Measurements from ENCODE around the gene ZBTB45.

The ZBTB45 gene

GRCh38 chr19:58558623-58559274 lies 39.1 kb upstream of the ZBTB45 start:
- peaks cover 17% of the 10 kb centered on the region for H3K4me1 ChIP-seq (ENCODE audit: control insufficient read depth, insufficient read depth, low read length)
- no peaks in the 10 kb centered on the region for H3K9me3 ChIP-seq (ENCODE audit: control insufficient read depth, insufficient read depth, low read depth, low read length)
- CTCF ChIA-PET, result no interaction called here
- H3K36me3 ChIP-seq (ENCODE audit: control insufficient read depth in 2 of 2, insufficient read depth in 1 of 2, low read length in 2 of 2), result peaks cover 9 to 49% of the 10 kb centered on the region in 2 experiments
- POLR2A ChIA-PET, result interaction anchor here (0.6 to 4.0 kb wide), 13 partner anchors 9 to 150 kb away, joined by 3 to 62 read pairs (median 5); partner anchors contain the start of genes MZF1, TRIM28, ZBTB45 and ZNF324B
- H3K27ac ChIP-seq (ENCODE audit: extremely low read depth, low read depth, low read length), result peak overlapping the region; percentile 99
- peak overlapping the region; percentile 89 for H3K4me3 ChIP-seq (ENCODE audit: low read depth, low read length)
- TF ChIP-seq ZNF280D (tag by site-specific recombination; IDR thresholded peaks at IDR 0.05) (no peak), ZNF704 (tag by site-specific recombination; IDR thresholded peaks at IDR 0.05) (no peak), ZNF561 (tag by site-specific recombination; IDR thresholded peaks at IDR 0.05; ENCODE audit: borderline replicate concordance) (peak; percentile 47; the same call in 1 of the 2 replicates), SP3 (tag by site-specific recombination; IDR thresholded peaks at IDR 0.05) (peak; percentile 46), ZFP37 (tag by site-specific recombination; IDR thresholded peaks at IDR 0.05) (peak; percentile 43; the same call in 1 of the 2 replicates), ZSCAN5A (tag by site-specific recombination; IDR thresholded peaks at IDR 0.05) (no peak), PRDM4 (tag by site-specific recombination; IDR thresholded peaks at IDR 0.05) (no peak), PRDM1 (tag by site-specific recombination; IDR thresholded peaks at IDR 0.05) (no peak), ZNF157 (tag by site-specific recombination; IDR thresholded peaks at IDR 0.05) (no peak), ZNF747 (tag by site-specific recombination; IDR thresholded peaks at IDR 0.05) (no peak), ZBTB10 (tag by site-specific recombination; IDR thresholded peaks at IDR 0.05) (peak; percentile 23), ZNF221 (tag by site-specific recombination; IDR thresholded peaks at IDR 0.05; ENCODE audit: borderline replicate concordance) (no peak), ZEB2 (tag by site-specific recombination; IDR thresholded peaks at IDR 0.05) (peak; percentile 43), ZBTB17 (tag by site-specific recombination; IDR thresholded peaks at IDR 0.05) (peak; percentile 27), ZBTB26 (tag by site-specific recombination; optimal IDR thresholded peaks at IDR 0.05) (peak; percentile 72), ZNF639 (tag by site-specific recombination; IDR thresholded peaks at IDR 0.05) (no peak), ZNF791 (tag by site-specific recombination; IDR thresholded peaks at IDR 0.05) (no peak), ZNF416 (tag by site-specific recombination; IDR thresholded peaks at IDR 0.05) (no peak), ZNF423 (tag by site-specific recombination; IDR thresholded peaks at IDR 0.05) (no peak), ZSCAN30 (tag by site-specific recombination; IDR thresholded peaks at IDR 0.05) (peak; percentile 55; the same call in 1 of the 2 replicates), ZNF571 (tag by site-specific recombination; IDR thresholded peaks at IDR 0.05) (no peak), ZNF660 (tag by site-specific recombination; IDR thresholded peaks at IDR 0.05) (peak; percentile 49), ZNF404 (tag by site-specific recombination; IDR thresholded peaks at IDR 0.05) (no peak), ZNF174 (tag by site-specific recombination; IDR thresholded peaks at IDR 0.05) (no peak)
